Trophoblast cell (in vitro differentiated cells and primary cell): ENCODE data around the gene CCL11.
A peak's percentile ranks its signal among the peaks of the same experiment; 100 is the strongest.

Source experiments
- DNase-seq, 2 donors: peaks; one replicate each; pipeline ENCODE4 v3.0.0-alpha.2; 2016
- H2AFZ ChIP-seq: 2 replicates; pipeline ENCODE4 v1.6.1; 2013; ENCODE audit warnings: low read length, moderate library complexity, mild to moderate bottlenecking; ENCODE audit not compliant: insufficient read depth, poor library complexity
- H2AK5ac ChIP-seq: 2 replicates; pipeline ENCODE4 v1.6.1; 2013; ENCODE audit warnings: mild to moderate bottlenecking, low read length
- H2BK120ac ChIP-seq: 2 replicates; pipeline ENCODE4 v1.6.1; 2013; ENCODE audit warnings: low read length, mild to moderate bottlenecking, moderate library complexity; ENCODE audit not compliant: insufficient read depth, poor library complexity
- H2BK12ac ChIP-seq: 2 replicates; pipeline ENCODE4 v1.6.1; 2013; ENCODE audit warnings: mild to moderate bottlenecking, low read length, moderate library complexity
- H2BK5ac ChIP-seq: 2 replicates; pipeline ENCODE4 v1.6.1; 2013; ENCODE audit warnings: low read length, low read depth, moderate library complexity, mild to moderate bottlenecking; ENCODE audit not compliant: poor library complexity
- H3K14ac ChIP-seq: 2 replicates; pipeline ENCODE4 v1.6.1; 2013; ENCODE audit warnings: mild to moderate bottlenecking, low read length
- H3K18ac ChIP-seq: 2 replicates; pipeline ENCODE4 v1.6.1; 2013; ENCODE audit warnings: mild to moderate bottlenecking, low read length
- H3K23ac ChIP-seq: 2 replicates; pipeline ENCODE4 v1.6.1; 2013; ENCODE audit warnings: low read length
- H3K27ac ChIP-seq: 2 replicates; pipeline ENCODE4 v1.5.1; 2013; ENCODE audit warnings: low read depth, mild to moderate bottlenecking, inconsistent platforms, low read length, moderate library complexity
- H3K27me3 ChIP-seq: 2 replicates; pipeline ENCODE4 v1.6.1; 2013; ENCODE audit warnings: inconsistent platforms, mild to moderate bottlenecking, low read length, moderate library complexity; ENCODE audit not compliant: insufficient read depth
- H3K36me3 ChIP-seq, 2 experiments: 1 replicate in 1 of 2; 2 replicates in 1 of 2; pipeline ENCODE4 v1.6.1; 2013; ENCODE audit warnings: low read length in 2 of 2, mild to moderate bottlenecking in 2 of 2, moderate library complexity in 1 of 2; ENCODE audit not compliant: insufficient read depth in 2 of 2, control insufficient read depth in 1 of 2
- H3K4ac ChIP-seq: 2 replicates; pipeline ENCODE4 v1.6.1; 2013; ENCODE audit warnings: low read depth, mild to moderate bottlenecking, low read length, moderate library complexity
- H3K4me1 ChIP-seq, 2 experiments: 1 replicate in 1 of 2; 2 replicates in 1 of 2; pipeline ENCODE4 v1.6.1; 2013; ENCODE audit warnings: low read length in 2 of 2, mild to moderate bottlenecking in 2 of 2, moderate library complexity in 1 of 2; ENCODE audit not compliant: insufficient read depth in 2 of 2, control insufficient read depth in 1 of 2
- H3K4me2 ChIP-seq: 2 replicates; pipeline ENCODE4 v1.6.1; 2013; ENCODE audit warnings: inconsistent platforms, mild to moderate bottlenecking, low read length, moderate library complexity
- H3K4me3 ChIP-seq: 2 replicates; pipeline ENCODE4 v1.5.1; 2013; ENCODE audit warnings: mild to moderate bottlenecking, low read depth, low read length, inconsistent platforms
- H3K79me1 ChIP-seq: one replicate; pipeline ENCODE4 v1.6.1; 2013; ENCODE audit warnings: low read length
- H3K79me2 ChIP-seq: 2 replicates; pipeline ENCODE4 v1.6.1; 2013; ENCODE audit warnings: low read length, mild to moderate bottlenecking; ENCODE audit not compliant: control insufficient read depth, insufficient read depth, poor library complexity
- H3K9ac ChIP-seq: 2 replicates; pipeline ENCODE4 v1.6.1; 2013; ENCODE audit warnings: mild to moderate bottlenecking, low read length
- H3K9me3 ChIP-seq: 2 replicates; pipeline ENCODE4 v1.6.1; 2013; ENCODE audit warnings: low read depth, mild to moderate bottlenecking, control low read depth, inconsistent platforms, low read length; ENCODE audit not compliant: insufficient read depth
- H4K12ac ChIP-seq: 2 replicates; pipeline ENCODE4 v1.6.1; 2013; ENCODE audit warnings: low read depth, mild to moderate bottlenecking, low read length, moderate library complexity
- H4K8ac ChIP-seq: 2 replicates; pipeline ENCODE4 v1.6.1; 2013; ENCODE audit warnings: low read depth, mild to moderate bottlenecking, low read length, moderate library complexity
- H4K91ac ChIP-seq: one replicate; pipeline ENCODE4 v1.6.1; 2013; ENCODE audit warnings: low read depth, mild to moderate bottlenecking, low read length, moderate library complexity
- WGBS: extraction: QIAGEN DNeasy Blood & Tissue Kit; methylation state at CpG from one replicate; pipeline ENCODE4 v1.1.7; 2013; ENCODE audit warnings: missing lambda C conversion rate; ENCODE audit not compliant: insufficient read length, insufficient coverage; ENCODE audit errors: extremely low coverage; 5-methylcytosine and 5-hydroxymethylcytosine counted together

The CCL11 gene

GRCh38 chr17:34246881-34247280 lies 38.7 kb upstream of the CCL11 start:
- WGBS = no CpG with 5 or more reads among the region's 3 CpGs
- H3K4me2 ChIP-seq = no peak overlapping the region

GRCh38 chr17:34248511-34249024 lies 37.0 kb upstream of the CCL11 start:
- no CpG with 5 or more reads among the region's 6 CpGs for WGBS
- H3K14ac ChIP-seq = no peak overlapping the region
- peaks cover 9% of the 10 kb centered on the region in 2 experiments for H3K4me1 ChIP-seq
- H3K4ac ChIP-seq = no peak overlapping the region
- no peak overlapping the region for H2BK5ac ChIP-seq
- no peaks in the 10 kb centered on the region for H3K36me3 ChIP-seq
- no peaks in the 10 kb centered on the region for H3K79me1 ChIP-seq
- H3K4me3 ChIP-seq = no peak overlapping the region
- no peak overlapping the region for H3K9ac ChIP-seq
- peaks cover 1% of the 10 kb centered on the region for H3K9me3 ChIP-seq
- H2AK5ac ChIP-seq = no peak overlapping the region
- H2BK12ac ChIP-seq = no peak overlapping the region
- H3K79me2 ChIP-seq = no peaks in the 10 kb centered on the region
- DNase-seq = peak in 1 of 2 donors; percentile 26
- H4K91ac ChIP-seq = no peak overlapping the region
- H3K18ac ChIP-seq = no peak overlapping the region
- no peak overlapping the region for H4K8ac ChIP-seq
- H3K27ac ChIP-seq = no peak overlapping the region
- no peak overlapping the region for H3K23ac ChIP-seq
- no peak overlapping the region for H2BK120ac ChIP-seq
- H2AFZ ChIP-seq = no peak overlapping the region
- no peak overlapping the region for H4K12ac ChIP-seq
- H3K27me3 ChIP-seq = no peaks in the 10 kb centered on the region
- H3K4me2 ChIP-seq = no peak overlapping the region

More at GRCh38 chr17:34246881-34247280, 38.7 kb upstream of the CCL11 start:
- Histone ChIP-seq H2AK5ac (no peak overlapping the region), H3K79me1 (no peaks in the 10 kb centered on the region), H3K79me2 (no peaks in the 10 kb centered on the region), H2BK120ac (no peak overlapping the region), H3K36me3 (no peaks in the 10 kb centered on the region), H3K23ac (no peak overlapping the region), H3K4me3 (no peak overlapping the region), H2BK12ac (no peak overlapping the region), H3K4me1 (peaks cover under 1% of the 10 kb centered on the region in 2 experiments), H3K27ac (no peak overlapping the region), H4K12ac (no peak overlapping the region), H3K18ac (no peak overlapping the region), H3K9ac (no peak overlapping the region), H3K27me3 (no peaks in the 10 kb centered on the region), H4K91ac (no peak overlapping the region), H2BK5ac (no peak overlapping the region), H4K8ac (no peak overlapping the region), H3K4ac (no peak overlapping the region), H3K9me3 (peaks cover 1% of the 10 kb centered on the region), H2AFZ (no peak overlapping the region), H3K14ac (no peak overlapping the region)
- peak in 1 of 2 donors; percentile 23 for DNase-seq

DNA sequence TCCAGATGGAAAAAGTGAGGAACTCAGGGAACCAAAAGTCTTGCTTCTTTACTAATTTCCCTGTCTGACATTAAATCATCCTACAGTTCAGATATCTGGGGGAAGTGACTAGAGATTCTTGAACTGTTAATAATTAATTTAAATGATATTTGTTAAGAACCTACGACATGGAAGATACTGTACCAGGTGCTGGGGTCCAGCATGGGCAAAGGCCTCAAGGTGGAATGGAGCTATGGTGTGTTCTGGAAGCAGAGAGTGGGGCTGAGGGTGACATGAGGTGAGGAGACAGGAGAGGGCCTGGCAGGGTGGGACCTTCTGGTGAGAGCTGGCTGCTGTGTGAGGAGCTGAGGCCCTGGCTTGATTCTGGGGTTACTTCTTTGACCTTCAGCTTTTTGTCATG lies 36.5 kb upstream of the CCL11 start:
- no peak for DNase-seq
- H4K8ac ChIP-seq = no peak overlapping the region
- no peak overlapping the region for H2AFZ ChIP-seq
- H3K36me3 ChIP-seq = no peaks in the 10 kb centered on the region
- H3K27me3 ChIP-seq = no peaks in the 10 kb centered on the region
- no peak overlapping the region for H3K4ac ChIP-seq
- H3K27ac ChIP-seq = no peak overlapping the region
- no peak overlapping the region for H3K23ac ChIP-seq
- no peak overlapping the region for H3K4me2 ChIP-seq
- H2BK12ac ChIP-seq = no peak overlapping the region
- H4K12ac ChIP-seq = no peak overlapping the region
- peaks cover 11 to 12% of the 10 kb centered on the region in 2 experiments for H3K4me1 ChIP-seq
- no peak overlapping the region for H2AK5ac ChIP-seq
- no peak overlapping the region for H3K14ac ChIP-seq
- no peak overlapping the region for H2BK120ac ChIP-seq
- H3K79me2 ChIP-seq = no peaks in the 10 kb centered on the region
- no CpG with 5 or more reads among the region's 1 CpG for WGBS
- no peak overlapping the region for H2BK5ac ChIP-seq
- H4K91ac ChIP-seq = no peak overlapping the region
- H3K9me3 ChIP-seq = peaks cover 1% of the 10 kb centered on the region
- no peak overlapping the region for H3K9ac ChIP-seq
- no peak overlapping the region for H3K18ac ChIP-seq
- H3K4me3 ChIP-seq = no peak overlapping the region
- no peaks in the 10 kb centered on the region for H3K79me1 ChIP-seq

- Histone ChIP-seq H2BK5ac (no peak overlapping the region), H2BK12ac (no peak overlapping the region), H3K27ac (no peak overlapping the region), H3K79me2 (no peaks in the 10 kb centered on the region), H4K8ac (no peak overlapping the region), H3K9me3 (peaks cover 1% of the 10 kb centered on the region), H4K91ac (no peak overlapping the region), H3K9ac (no peak overlapping the region), H4K12ac (no peak overlapping the region), H3K4me3 (no peak overlapping the region), H3K23ac (no peak overlapping the region), H3K4me2 (no peak overlapping the region), H3K79me1 (no peaks in the 10 kb centered on the region), H3K14ac (no peak overlapping the region), H3K18ac (no peak overlapping the region), H2AK5ac (no peak overlapping the region), H3K4ac (no peak overlapping the region), H3K27me3 (no peaks in the 10 kb centered on the region), H3K36me3 (no peaks in the 10 kb centered on the region), H2AFZ (no peak overlapping the region), H3K4me1 (peaks cover 14 to 16% of the 10 kb centered on the region in 2 experiments), H2BK120ac (no peak overlapping the region)
- DNase-seq = peak in 1 of 2 donors; percentile 33
- WGBS = no CpG with 5 or more reads among the region's 1 CpG
These were observed 36.1 kb upstream of the CCL11 start for GRCh38 chr17:34249478-34249877.
